NT2/D1 (cell line): Measurements from ENCODE around the gene WDCP.

Source experiments
- DNase-seq: peaks from one replicate; pipeline ENCODE4 v3.0.0-alpha.2; 2011; ENCODE audit warnings: low read depth, low spot score
- H3K27me3 ChIP-seq: 2 replicates; pipeline ENCODE4 v1.6.0; 2011; ENCODE audit warnings: mild to moderate bottlenecking; ENCODE audit not compliant: insufficient read length, insufficient read depth
- H3K36me3 ChIP-seq: 2 replicates; pipeline ENCODE4 v1.6.1; 2011; ENCODE audit warnings: mild to moderate bottlenecking, low read length, mixed read lengths; ENCODE audit not compliant: insufficient read depth, insufficient read length
- H3K4me1 ChIP-seq: 2 replicates; pipeline ENCODE4 v1.5.1; 2011; ENCODE audit not compliant: insufficient read depth, insufficient read length
- H3K4me3 ChIP-seq: 2 replicates; pipeline ENCODE4 v1.5.1; 2011; ENCODE audit warnings: low read depth; ENCODE audit not compliant: insufficient read length
- H3K9ac ChIP-seq: 2 replicates; pipeline ENCODE4 v1.6.0; 2011; ENCODE audit warnings: low read depth; ENCODE audit not compliant: insufficient read length
- H3K9me3 ChIP-seq: 2 replicates; pipeline ENCODE4 v1.5.1; 2011; ENCODE audit warnings: mild to moderate bottlenecking, low read length; ENCODE audit not compliant: insufficient read depth
- SUZ12 ChIP-seq: IDR thresholded peaks from 2 replicates; pipeline ENCODE4 v1.6.1; 2011; ENCODE audit not compliant: insufficient read length, insufficient read depth; ENCODE audit errors: extremely low read depth
- YY1 ChIP-seq: IDR thresholded peaks from 2 replicates; pipeline ENCODE4 v1.6.1; 2011; ENCODE audit not compliant: insufficient read length, insufficient read depth
- ZNF274 ChIP-seq: IDR thresholded peaks from 2 replicates; pipeline ENCODE4 v1.6.1; 2011; ENCODE audit warnings: mild to moderate bottlenecking, low read depth, low read length

Gene WDCP

GRCh38 chr2:24012521-24013188 is 34.5 kb downstream of the WDCP start:
- no peaks in the 10 kb centered on the region for H3K36me3 ChIP-seq
- no peak overlapping the region for H3K9ac ChIP-seq
- no peak for DNase-seq
- no peaks in the 10 kb centered on the region for H3K27me3 ChIP-seq
- TF ChIP-seq YY1 (no peak), ZNF274 (no peak), SUZ12 (no peak)
- H3K9me3 ChIP-seq: no peaks in the 10 kb centered on the region
- H3K4me1 ChIP-seq: peaks cover 6% of the 10 kb centered on the region
- no peak overlapping the region for H3K4me3 ChIP-seq

GRCh38 chr2:24011250-24012104 is 35.7 kb downstream of the WDCP start:
- Histone ChIP-seq H3K36me3 (no peaks in the 10 kb centered on the region), H3K4me1 (peaks cover 6% of the 10 kb centered on the region), H3K27me3 (no peaks in the 10 kb centered on the region), H3K4me3 (no peak overlapping the region), H3K9ac (no peak overlapping the region), H3K9me3 (no peaks in the 10 kb centered on the region)
- no peak for TF ChIP-seq SUZ12
- no peak for TF ChIP-seq YY1
- no peak for TF ChIP-seq ZNF274
- no peak for DNase-seq

- H3K9ac ChIP-seq: no peak overlapping the region
- no peaks in the 10 kb centered on the region for H3K27me3 ChIP-seq
- no peak overlapping the region for H3K4me3 ChIP-seq
- no peak for DNase-seq
- H3K9me3 ChIP-seq: no peaks in the 10 kb centered on the region
- no peaks in the 10 kb centered on the region for H3K36me3 ChIP-seq
- H3K4me1 ChIP-seq: peaks cover 2% of the 10 kb centered on the region
- TF ChIP-seq ZNF274 (no peak), SUZ12 (no peak), YY1 (no peak)
These were observed 36.5 kb downstream of the WDCP start for GRCh38 chr2:24010477-24011249.

- H3K27me3 ChIP-seq: no peaks in the 10 kb centered on the region
- peaks cover 2% of the 10 kb centered on the region for H3K36me3 ChIP-seq
- no peak within 1 kb of the TSS for H3K9ac ChIP-seq
- DNase-seq: no peak
- no peak for TF ChIP-seq ZNF274
- H3K4me3 ChIP-seq: no peak within 1 kb of the TSS
- H3K9me3 ChIP-seq: no peaks in the 10 kb centered on the region
- peaks cover 2% of the 10 kb centered on the region for H3K4me1 ChIP-seq
These were observed 37.3 kb downstream of the WDCP start, which contains the start of gene MFSD2B for GRCh38 chr2:24009680-24010476. TSS of gene MFSD2B (plus strand) at chr2:24010085. CDS start at chr2:24010097, 12 bp downstream.

- no peaks in the 10 kb centered on the region for H3K27me3 ChIP-seq
- no peak overlapping the region for H3K4me3 ChIP-seq
- no peak overlapping the region for H3K9ac ChIP-seq
- peaks cover 2% of the 10 kb centered on the region for H3K4me1 ChIP-seq
- DNase-seq: no peak
- H3K9me3 ChIP-seq: no peaks in the 10 kb centered on the region
- H3K36me3 ChIP-seq: peaks cover 2% of the 10 kb centered on the region
- TF ChIP-seq SUZ12 (no peak), YY1 (no peak), ZNF274 (no peak)
These were observed 37.9 kb downstream of the WDCP start for GRCh38 chr2:24009367-24009679.

GRCh38 chr2:24008672-24009366 is 38.4 kb downstream of the WDCP start:
- DNase-seq: no peak
- Histone ChIP-seq H3K4me1 (peaks cover 2% of the 10 kb centered on the region), H3K4me3 (no peak overlapping the region), H3K27me3 (no peaks in the 10 kb centered on the region), H3K36me3 (peaks cover 2% of the 10 kb centered on the region), H3K9ac (no peak overlapping the region), H3K9me3 (no peaks in the 10 kb centered on the region)
- no peak for TF ChIP-seq ZNF274
- TF ChIP-seq YY1: no peak
